Naive thymus-derived CD8-positive, alpha-beta T cell (primary cell): Measurements from ENCODE around the gene MS4A18. TPM values are rescaled to one million over a fixed set of nuclear protein-coding genes. Genes with fewer than 3 reads are reported as not detected.

ENCODE experiments used
- ATAC-seq, 2 donors: fragments of 150-1000 bp; cut with Tn5 transposase in 1 of 2; sonication (Bioruptor Pico), chemical (Tn5 transposase) in 1 of 2; 1 replicate in 1 of 2; 2 replicates in 1 of 2; pipeline ENCODE4 v1.10.0; 2021; ENCODE audit warnings: mild to moderate bottlenecking in 2 of 2, moderate library complexity in 2 of 2
- POLR2A ChIA-PET: fragments of 350-600 bp; sonication (Branson Sonifier 250); formaldehyde crosslinking; loops from one replicate; lab custom pipeline; 2021; ENCODE audit warnings: antibody characterized with exemption; lab: Charles Lee
- DNase-seq, 10 donors: peaks; one replicate each; pipeline versions ENCODE4 v3.0.0 to v3.0.0-alpha.2; 2020 to 2022
- H3K27ac Mint-ChIP-seq, 10 donors: one replicate each; pipeline ENCODE4 v1.8.0; 2020 to 2022; ENCODE audit warnings: mild to moderate bottlenecking in 10 of 10, mixed read lengths in 10 of 10, moderate library complexity in 4 of 10, inconsistent platforms in 1 of 10
- H3K27me3 Mint-ChIP-seq, 5 donors: one replicate each; pipeline ENCODE4 v1.8.0; 2021 to 2022; ENCODE audit warnings: mixed read lengths in 5 of 5
- H3K36me3 Mint-ChIP-seq, 3 donors: one replicate each; pipeline ENCODE4 v1.8.0; 2020 to 2022; ENCODE audit warnings: mixed read lengths in 3 of 3, mild to moderate bottlenecking in 2 of 3, inconsistent platforms in 1 of 3
- H3K4me1 Mint-ChIP-seq, 4 donors: one replicate each; pipeline ENCODE4 v1.8.0; 2021 to 2022; ENCODE audit warnings: mixed read lengths in 4 of 4
- H3K4me3 Mint-ChIP-seq, 10 donors: one replicate each; pipeline ENCODE4 v1.8.0; 2020 to 2022; ENCODE audit warnings: mild to moderate bottlenecking in 10 of 10, mixed read lengths in 10 of 10, moderate library complexity in 6 of 10, inconsistent platforms in 1 of 10
- H3K9me3 Mint-ChIP-seq, 9 donors: one replicate each; pipeline ENCODE4 v1.8.0; 2020 to 2022; ENCODE audit warnings: mixed read lengths in 9 of 9, mild to moderate bottlenecking in 3 of 9, inconsistent platforms in 1 of 9, moderate library complexity in 1 of 9
- polyA plus RNA-seq, 3 donors: library from polyadenylated mRNA; unstranded; fragments of 300-500 nt; fragmentation: Illumina TruSeq; gene quantifications; one replicate each; pipeline ENCODE4 v1.2.3, GENCODE V29; 2021
- total RNA-seq, 8 experiments: library from RNA in 2 of 8; stranded (reverse) in 2 of 8; gene quantifications; one replicate each; pipeline ENCODE4 v1.2.3 and lab custom pipeline; 2021 to 2026

MS4A18 gene
- total and polyA plus RNA-seq, 5 experiments from 2014 or later: not detected

GRCh38 chr11:60783141-60783484, 58.6 kb downstream of the MS4A18 start:
- H3K27ac Mint-ChIP-seq: no peak overlapping the region
- no peaks in the 10 kb centered on the region for H3K27me3 Mint-ChIP-seq
- POLR2A ChIA-PET: interaction anchor here (0.6 kb wide), 1 partner anchor 25 kb away, joined by 4 read pairs; no protein-coding TSS in a partner anchor

GRCh38 chr11:60783911-60784310, 59.4 kb downstream of the MS4A18 start:
- no peak for ATAC-seq
- no peaks in the 10 kb centered on the region for H3K4me1 Mint-ChIP-seq
- H3K36me3 Mint-ChIP-seq: no peaks in the 10 kb centered on the region
- no peaks in the 10 kb centered on the region for H3K9me3 Mint-ChIP-seq
- H3K27ac Mint-ChIP-seq: no peak overlapping the region
- H3K4me3 Mint-ChIP-seq: no peak overlapping the region
- no peak for DNase-seq
- no peaks in the 10 kb centered on the region for H3K27me3 Mint-ChIP-seq
- POLR2A ChIA-PET: no interaction called here

More at GRCh38 chr11:60783141-60783484, 58.6 kb downstream of the MS4A18 start:
- Mint-ChIP-seq H3K36me3 (no peaks in the 10 kb centered on the region), H3K9me3 (no peaks in the 10 kb centered on the region), H3K4me3 (no peak overlapping the region), H3K4me1 (no peaks in the 10 kb centered on the region)
- DNase-seq (no peak), ATAC-seq (no peak)

DNA sequence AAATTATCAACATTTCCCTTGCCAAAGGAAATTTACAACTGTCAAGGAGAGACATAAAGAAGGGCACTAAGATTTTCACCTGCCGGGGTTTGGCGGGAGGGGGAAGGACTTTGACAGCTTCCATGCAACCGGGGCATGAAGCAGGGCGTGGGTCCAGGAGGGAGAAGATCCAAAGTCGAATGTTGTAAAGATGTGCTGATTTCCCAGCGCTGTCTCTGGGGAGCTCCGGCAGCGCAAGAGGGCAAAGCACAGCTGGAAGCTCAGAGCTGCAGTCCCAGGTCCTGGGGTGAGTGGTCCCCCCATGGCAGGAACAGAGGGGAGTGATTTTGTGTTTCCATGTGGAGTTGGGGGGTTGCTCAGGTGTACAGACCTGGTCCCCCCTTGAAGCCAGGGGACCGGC, 60.6 kb downstream of the MS4A18 start, which contains the start of gene MS4A10:
MS4A10 (plus strand) TSS at position 198 of the 400 bp plus-strand sequence. CDS start 5,003 bp downstream, outside the sequence.
- H3K36me3 Mint-ChIP-seq: no peaks in the 10 kb centered on the region
- POLR2A ChIA-PET: no interaction called here
- no peaks in the 10 kb centered on the region for H3K27me3 Mint-ChIP-seq
- no peak for DNase-seq
- no peaks in the 10 kb centered on the region for H3K4me1 Mint-ChIP-seq
- no peak within 1 kb of the TSS for H3K4me3 Mint-ChIP-seq
- H3K27ac Mint-ChIP-seq: peak within 1 kb of the TSS in 3 of 10 donors; percentile 17 to 53 (median 23)
- ATAC-seq: no peak
- no peaks in the 10 kb centered on the region for H3K9me3 Mint-ChIP-seq

GRCh38 chr11:60785806-60786361, 61.4 kb downstream of the MS4A18 start:
- H3K4me3 Mint-ChIP-seq: no peak overlapping the region
- H3K27ac Mint-ChIP-seq: peak overlapping the region in 2 of 10 donors; percentile 23 to 53
- H3K27me3 Mint-ChIP-seq: no peaks in the 10 kb centered on the region
- no peaks in the 10 kb centered on the region for H3K9me3 Mint-ChIP-seq
- no peaks in the 10 kb centered on the region for H3K4me1 Mint-ChIP-seq
- no peaks in the 10 kb centered on the region for H3K36me3 Mint-ChIP-seq
- POLR2A ChIA-PET: no interaction called here
- no peak for ATAC-seq
- peak in 1 of 10 donors; percentile 42 for DNase-seq

GRCh38 chr11:60786811-60787567, 62.5 kb downstream of the MS4A18 start:
- POLR2A ChIA-PET: no interaction called here
- Mint-ChIP-seq H3K36me3 (no peaks in the 10 kb centered on the region), H3K4me1 (no peaks in the 10 kb centered on the region), H3K4me3 (no peak overlapping the region), H3K27me3 (no peaks in the 10 kb centered on the region), H3K9me3 (no peaks in the 10 kb centered on the region), H3K27ac (peak overlapping the region in 1 of 10 donors; percentile 57)
- DNase-seq (peak in 1 of 10 donors; percentile 42), ATAC-seq (no peak)

DNA sequence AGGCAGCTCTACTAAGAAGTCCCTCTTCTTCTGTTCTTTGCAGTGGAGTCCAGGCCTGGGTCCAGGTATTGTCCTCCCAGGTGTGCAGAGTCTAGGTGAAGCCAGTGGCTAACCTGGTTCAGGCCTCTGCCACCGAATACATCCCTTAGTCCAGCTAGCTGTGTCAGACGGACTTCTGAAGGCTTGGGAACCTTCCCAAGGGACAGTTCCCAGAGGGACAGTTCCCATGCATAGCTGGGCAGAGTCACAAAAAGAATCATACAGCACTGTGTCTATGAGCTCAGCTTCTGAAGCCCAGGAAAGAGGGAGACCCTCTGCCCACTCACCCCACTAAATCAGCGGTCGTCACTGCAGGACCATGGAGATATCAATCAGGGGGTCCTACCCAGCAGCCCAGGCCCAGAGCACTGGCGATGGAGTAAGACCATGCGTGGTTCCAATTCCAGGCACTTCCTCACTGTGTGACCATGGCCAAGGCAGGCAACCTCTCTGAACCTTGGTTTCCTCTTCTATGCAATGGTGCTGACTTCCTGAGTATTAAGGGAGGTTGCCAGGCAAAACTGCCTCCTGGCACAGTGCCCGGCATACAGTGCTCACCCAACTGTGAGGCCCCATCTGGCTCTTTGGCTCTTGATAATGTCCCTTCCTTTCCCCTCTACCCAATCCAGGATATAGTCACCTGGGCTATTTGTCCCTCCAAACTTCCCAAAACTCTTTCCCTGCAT, 64.0 kb downstream of the MS4A18 start:
- H3K36me3 Mint-ChIP-seq: no peaks in the 10 kb centered on the region
- no peaks in the 10 kb centered on the region for H3K4me1 Mint-ChIP-seq
- ATAC-seq (no peak), DNase-seq (peak in 1 of 10 donors; percentile 43)
- no peak overlapping the region for H3K4me3 Mint-ChIP-seq
- no peaks in the 10 kb centered on the region for H3K9me3 Mint-ChIP-seq
- no peak overlapping the region for H3K27ac Mint-ChIP-seq
- no peaks in the 10 kb centered on the region for H3K27me3 Mint-ChIP-seq
- POLR2A ChIA-PET: interaction anchor here (0.7 kb wide), 1 partner anchor 38 kb away, joined by 3 read pairs; no protein-coding TSS in a partner anchor

DNA sequence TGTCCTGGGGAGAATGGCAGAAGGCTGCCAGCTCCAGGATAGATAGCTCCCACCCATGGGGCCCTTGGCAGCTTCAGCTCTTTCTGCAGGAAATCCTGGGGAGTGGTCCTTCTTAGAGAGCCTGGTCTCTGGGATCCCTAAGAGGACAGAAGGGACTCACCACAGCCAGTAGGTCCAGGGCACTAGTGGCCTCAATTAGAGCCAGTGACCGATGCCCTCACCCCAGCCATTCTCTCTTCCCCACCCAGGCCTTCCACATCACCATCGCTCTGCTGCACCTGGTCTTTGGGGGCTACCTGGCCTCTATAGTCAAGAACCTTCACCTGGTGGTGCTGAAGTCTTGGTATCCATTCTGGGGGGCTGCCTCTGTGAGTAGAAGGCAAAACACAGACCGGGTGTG, 66.2 kb downstream of the MS4A18 start:
- H3K27ac Mint-ChIP-seq: peak overlapping the region in 1 of 10 donors; percentile 43
- H3K4me3 Mint-ChIP-seq: no peak overlapping the region
- POLR2A ChIA-PET: no interaction called here
- no peak for ATAC-seq
- no peak for DNase-seq
- H3K27me3 Mint-ChIP-seq: no peaks in the 10 kb centered on the region
- H3K36me3 Mint-ChIP-seq: no peaks in the 10 kb centered on the region
- H3K9me3 Mint-ChIP-seq: no peaks in the 10 kb centered on the region
- H3K4me1 Mint-ChIP-seq: no peaks in the 10 kb centered on the region

GRCh38 chr11:60791153-60791933, 66.8 kb downstream of the MS4A18 start:
- DNase-seq: no peak
- Mint-ChIP-seq H3K4me1 (no peaks in the 10 kb centered on the region), H3K4me3 (no peak overlapping the region), H3K27ac (peak overlapping the region in 1 of 10 donors; percentile 22), H3K27me3 (no peaks in the 10 kb centered on the region), H3K9me3 (no peaks in the 10 kb centered on the region), H3K36me3 (no peaks in the 10 kb centered on the region)
- POLR2A ChIA-PET: no interaction called here
- no peak for ATAC-seq

DNA sequence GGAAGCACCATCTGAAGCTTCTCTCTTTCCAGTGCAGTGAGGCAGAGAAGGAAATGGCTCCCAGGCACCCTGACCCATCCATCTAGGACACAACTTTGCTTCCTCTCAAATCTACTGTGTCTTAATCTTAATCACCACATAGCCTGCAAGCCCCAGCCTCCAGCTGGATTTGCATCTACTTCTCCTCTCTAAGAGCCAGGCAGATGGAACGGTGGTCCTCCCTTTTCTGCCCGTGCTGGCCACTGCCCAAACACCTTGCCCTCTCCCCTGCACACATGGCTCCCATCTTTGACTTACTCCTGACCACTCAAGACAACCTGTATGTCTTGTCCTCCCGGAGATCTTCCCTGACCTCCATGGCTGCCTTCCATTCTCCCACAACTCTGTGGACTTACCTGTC, 68.0 kb downstream of the MS4A18 start:
- Mint-ChIP-seq H3K36me3 (no peaks in the 10 kb centered on the region), H3K27me3 (no peaks in the 10 kb centered on the region), H3K27ac (peak overlapping the region in 1 of 10 donors; percentile 43), H3K4me3 (no peak overlapping the region), H3K9me3 (no peaks in the 10 kb centered on the region), H3K4me1 (no peaks in the 10 kb centered on the region)
- ATAC-seq (no peak), DNase-seq (no peak)
- POLR2A ChIA-PET: no interaction called here

Other genes starting within 250 kb of the MS4A18 start
- not detected for gene MS4A12, start 231.9 kb upstream of the MS4A18 start, total RNA-seq
- not detected for gene MS4A12, start 231.9 kb upstream of the MS4A18 start, polyA plus RNA-seq
- not detected for gene MS4A13, start 209.3 kb upstream of the MS4A18 start, total RNA-seq
- gene MS4A13, start 209.3 kb upstream of the MS4A18 start, polyA plus RNA-seq: not detected
- not detected for gene MS4A8, start 25.1 kb upstream of the MS4A18 start, total RNA-seq
- gene MS4A8, start 25.1 kb upstream of the MS4A18 start, polyA plus RNA-seq: not detected
- not detected for gene MS4A15, start 32.1 kb downstream of the MS4A18 start, total RNA-seq
- gene MS4A15, start 32.1 kb downstream of the MS4A18 start, polyA plus RNA-seq: not detected
- gene MS4A10, start 60.6 kb downstream of the MS4A18 start, total RNA-seq: not detected
- gene MS4A10, start 60.6 kb downstream of the MS4A18 start, polyA plus RNA-seq: not detected
- 10 to 100 TPM; 11.3 to 12.0 TPM for gene CCDC86, start 117.4 kb downstream of the MS4A18 start, total RNA-seq
- 10 to 100 TPM; 10.8 to 27.1 (median 18.5) TPM for gene CCDC86, start 117.4 kb downstream of the MS4A18 start, polyA plus RNA-seq
- under 1 TPM in 1 of 2 experiments, not detected in 1; 0.16 TPM for gene PTGDR2, start 131.2 kb downstream of the MS4A18 start, total RNA-seq
- gene PTGDR2, start 131.2 kb downstream of the MS4A18 start, polyA plus RNA-seq: under 1 TPM in 1 of 3 donors, not detected in 2; 0.16 TPM
- not detected for gene ZP1, start 142.8 kb downstream of the MS4A18 start, total RNA-seq
- not detected for gene ZP1, start 142.8 kb downstream of the MS4A18 start, polyA plus RNA-seq
- 10 to 100 TPM; 94.0 to 98.8 TPM for gene PRPF19, start 181.9 kb downstream of the MS4A18 start, total RNA-seq
- 10 to 100 TPM; 14.2 to 19.5 (median 17.8) TPM for gene PRPF19, start 181.9 kb downstream of the MS4A18 start, polyA plus RNA-seq
- gene TMEM109, start 189.4 kb downstream of the MS4A18 start, total RNA-seq: 10 to 100 TPM; 52.4 to 60.5 TPM
- 100 to 1,000 TPM; 216 to 295 (median 272) TPM for gene TMEM109, start 189.4 kb downstream of the MS4A18 start, polyA plus RNA-seq
- under 1 TPM in 1 of 2 experiments, not detected in 1; 0.88 TPM for gene TMEM132A, start 199.7 kb downstream of the MS4A18 start, total RNA-seq
- not detected for gene TMEM132A, start 199.7 kb downstream of the MS4A18 start, polyA plus RNA-seq
- gene SLC15A3, start 227.5 kb downstream of the MS4A18 start, total RNA-seq: 10 to 100 TPM; 13.6 to 14.9 TPM
- 1 to 10 TPM in 2 of 3 donors, under 1 TPM in 1; 0.90 to 3.4 (median 1.0) TPM for gene SLC15A3, start 227.5 kb downstream of the MS4A18 start, polyA plus RNA-seq
- 100 to 1,000 TPM; 384 to 405 TPM for gene CD6, start 247.0 kb downstream of the MS4A18 start, total RNA-seq
- gene CD6, start 247.0 kb downstream of the MS4A18 start, polyA plus RNA-seq: 100 to 1,000 TPM; 150 to 199 (median 153) TPM